Mesodermal cell (in vitro differentiated cells): Measurements from ENCODE around the gene ZNF322.

ENCODE experiments used
- H3K27ac ChIP-seq: 2 replicates; pipeline ENCODE4 v1.7.0; 2013; ENCODE audit warnings: mild to moderate bottlenecking, low read depth, low read length, moderate library complexity; ENCODE audit not compliant: severe bottlenecking
- H3K36me3 ChIP-seq: 2 replicates; pipeline ENCODE4 v1.7.1; 2013; ENCODE audit warnings: mild to moderate bottlenecking, low read length, moderate library complexity; ENCODE audit not compliant: control insufficient read depth, insufficient read depth
- H3K4me1 ChIP-seq: one replicate; pipeline ENCODE4 v1.7.1; 2013; ENCODE audit warnings: mild to moderate bottlenecking, low read length; ENCODE audit not compliant: insufficient read depth, control insufficient read depth, poor library complexity, severe bottlenecking
- H3K4me3 ChIP-seq: 2 replicates; pipeline ENCODE4 v1.7.0; 2013; ENCODE audit warnings: low read length, control low read depth, mild to moderate bottlenecking; ENCODE audit not compliant: insufficient read depth, poor library complexity, severe bottlenecking; ENCODE audit errors: extremely low read depth
- H3K9me3 ChIP-seq: 2 replicates; pipeline ENCODE4 v1.7.1; 2013; ENCODE audit warnings: mild to moderate bottlenecking, low read length, moderate library complexity; ENCODE audit not compliant: control insufficient read depth
- WGBS, 2 experiments: methylation state at CpG; one replicate each; pipeline ENCODE4 v1.1.5; 2013; ENCODE audit warnings: missing lambda C conversion rate in 2 of 2; ENCODE audit not compliant: insufficient coverage in 2 of 2; 5-methylcytosine and 5-hydroxymethylcytosine counted together

ZNF322 gene

DNA sequence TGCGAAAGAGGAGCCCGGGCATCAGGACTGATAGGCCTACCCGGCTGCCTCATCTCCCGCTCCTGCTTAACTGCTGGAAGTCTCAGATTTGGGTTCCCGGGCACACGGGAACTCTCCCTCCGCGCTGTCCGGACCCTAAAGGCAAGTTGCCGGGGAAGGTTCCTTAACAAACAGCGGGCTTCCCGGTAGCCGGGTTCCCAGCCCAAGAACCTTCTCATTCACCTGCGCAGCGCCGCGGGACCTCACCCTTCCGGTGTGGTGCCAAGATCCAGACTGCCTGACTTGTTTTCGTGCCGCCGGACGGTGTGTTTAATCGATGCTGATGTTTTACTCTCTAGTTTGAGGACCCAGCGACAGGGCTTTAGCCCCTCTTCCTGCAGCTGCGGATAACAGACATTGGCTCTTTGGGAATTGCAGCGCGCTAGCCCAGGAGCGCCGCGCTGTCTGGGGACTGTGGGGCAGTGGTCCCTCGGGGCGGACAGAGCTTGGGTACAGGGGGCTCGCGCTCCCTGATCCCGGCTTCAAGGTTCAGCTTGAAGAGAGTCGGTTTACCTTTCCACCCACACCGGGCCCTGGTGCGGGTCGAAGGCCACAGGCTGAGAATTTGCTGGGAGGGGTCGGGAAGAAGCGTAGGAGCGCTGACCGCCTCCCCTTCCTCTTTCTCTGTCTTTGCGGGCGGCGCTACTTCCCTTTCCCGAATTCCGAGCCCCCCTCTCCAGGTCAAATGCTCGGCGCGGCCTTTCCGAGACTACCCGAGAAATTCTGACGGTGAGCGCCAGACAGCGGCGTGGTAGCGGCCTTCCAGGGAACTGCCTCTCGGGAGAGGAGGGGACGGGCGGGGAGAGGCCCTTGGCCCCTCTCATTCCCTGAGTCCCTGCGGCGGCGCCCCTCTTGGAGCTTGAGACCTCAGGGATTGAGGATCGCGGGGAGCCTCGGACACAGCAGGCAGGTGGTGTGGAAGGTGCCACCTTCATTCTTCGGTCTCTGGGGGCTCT lies 45.6 kb downstream of the ZNF322 start:
- WGBS, 2 experiments, result 2% methylated on average over 33 to 53 of the region's 68 CpGs
- H3K36me3 ChIP-seq, result no peaks in the 10 kb centered on the region
- H3K4me1 ChIP-seq, result peaks cover 5% of the 10 kb centered on the region
- peaks cover 9% of the 10 kb centered on the region for H3K9me3 ChIP-seq
- H3K4me3 ChIP-seq, result peak overlapping the region; percentile 47
- H3K27ac ChIP-seq, result no peak overlapping the region

DNA sequence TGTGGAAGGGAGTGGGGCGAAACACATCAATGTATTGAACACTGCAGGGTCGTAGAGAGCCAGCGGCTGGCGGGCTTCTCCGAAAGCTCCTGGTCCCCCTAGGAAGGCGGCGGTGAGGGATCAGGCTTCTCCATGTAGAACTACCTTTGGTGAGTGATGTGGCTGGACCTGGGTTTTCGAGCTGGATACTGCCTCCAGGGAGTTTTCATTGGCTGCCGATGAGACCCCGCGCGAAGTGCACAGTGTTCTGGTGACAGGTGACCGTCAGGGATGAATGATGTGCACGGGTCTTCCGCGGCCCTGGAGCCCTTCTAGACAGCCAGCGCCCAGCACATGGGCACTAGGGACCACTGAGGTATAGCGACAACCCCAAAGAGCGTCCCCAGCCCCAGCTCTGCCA lies 46.3 kb downstream of the ZNF322 start:
- Histone ChIP-seq H3K36me3 (no peaks in the 10 kb centered on the region), H3K27ac (no peak overlapping the region), H3K4me1 (peaks cover 5% of the 10 kb centered on the region), H3K9me3 (peaks cover 9% of the 10 kb centered on the region), H3K4me3 (no peak overlapping the region)
- 36 to 42% methylated on average over 15 to 18 of the region's 19 CpGs for WGBS, 2 experiments

DNA sequence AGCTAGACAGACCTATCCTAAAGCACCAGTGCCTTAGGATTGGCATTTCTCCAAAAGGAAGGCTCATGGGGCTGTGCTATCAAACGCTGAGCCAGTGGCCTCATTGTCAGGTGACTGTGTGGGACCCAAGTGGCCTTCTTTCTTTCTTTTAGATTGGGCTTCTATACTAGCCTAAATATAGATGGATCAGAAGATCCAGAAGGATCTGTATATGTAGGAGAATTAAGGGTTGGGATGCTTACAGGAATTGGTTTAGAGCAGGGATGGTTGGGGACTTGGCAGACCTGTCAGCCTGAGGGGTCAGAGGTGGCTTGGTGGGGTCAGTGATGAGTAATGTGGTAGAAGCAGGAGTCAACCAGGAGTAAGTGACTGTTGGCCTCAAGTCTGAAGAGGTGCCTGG lies 47.9 kb downstream of the ZNF322 start:
- Histone ChIP-seq H3K9me3 (peaks cover 6% of the 10 kb centered on the region), H3K4me3 (no peak overlapping the region), H3K36me3 (no peaks in the 10 kb centered on the region), H3K4me1 (peaks cover 5% of the 10 kb centered on the region), H3K27ac (no peak overlapping the region)
- WGBS, 2 experiments, result 80 to 86% methylated on average over 1 of the region's 1 CpG

DNA sequence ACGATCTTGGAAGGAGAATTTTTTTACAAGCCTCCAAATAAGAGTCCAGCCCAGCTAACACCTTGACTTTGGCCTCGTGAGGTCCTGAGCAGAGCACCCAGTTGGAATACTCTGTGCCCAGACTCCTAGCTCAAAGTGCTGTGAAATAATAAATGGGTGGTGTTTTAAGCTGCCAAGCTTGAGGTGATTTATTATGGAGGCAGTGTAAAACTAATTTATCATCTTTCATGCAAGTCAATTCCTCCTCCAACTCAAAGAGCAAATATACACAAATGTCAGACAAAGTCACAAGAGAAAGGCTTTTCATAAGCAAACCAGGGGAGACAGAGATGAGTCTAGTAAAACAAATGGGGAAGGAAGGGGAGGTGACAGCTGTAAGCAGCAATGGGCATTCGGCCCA lies 50.1 kb downstream of the ZNF322 start:
- Histone ChIP-seq H3K4me3 (no peak overlapping the region), H3K4me1 (peaks cover under 1% of the 10 kb centered on the region), H3K27ac (no peak overlapping the region), H3K36me3 (no peaks in the 10 kb centered on the region), H3K9me3 (no peaks in the 10 kb centered on the region)
- 50 to 93% methylated on average over 1 to 3 of the region's 3 CpGs for WGBS, 2 experiments

DNA sequence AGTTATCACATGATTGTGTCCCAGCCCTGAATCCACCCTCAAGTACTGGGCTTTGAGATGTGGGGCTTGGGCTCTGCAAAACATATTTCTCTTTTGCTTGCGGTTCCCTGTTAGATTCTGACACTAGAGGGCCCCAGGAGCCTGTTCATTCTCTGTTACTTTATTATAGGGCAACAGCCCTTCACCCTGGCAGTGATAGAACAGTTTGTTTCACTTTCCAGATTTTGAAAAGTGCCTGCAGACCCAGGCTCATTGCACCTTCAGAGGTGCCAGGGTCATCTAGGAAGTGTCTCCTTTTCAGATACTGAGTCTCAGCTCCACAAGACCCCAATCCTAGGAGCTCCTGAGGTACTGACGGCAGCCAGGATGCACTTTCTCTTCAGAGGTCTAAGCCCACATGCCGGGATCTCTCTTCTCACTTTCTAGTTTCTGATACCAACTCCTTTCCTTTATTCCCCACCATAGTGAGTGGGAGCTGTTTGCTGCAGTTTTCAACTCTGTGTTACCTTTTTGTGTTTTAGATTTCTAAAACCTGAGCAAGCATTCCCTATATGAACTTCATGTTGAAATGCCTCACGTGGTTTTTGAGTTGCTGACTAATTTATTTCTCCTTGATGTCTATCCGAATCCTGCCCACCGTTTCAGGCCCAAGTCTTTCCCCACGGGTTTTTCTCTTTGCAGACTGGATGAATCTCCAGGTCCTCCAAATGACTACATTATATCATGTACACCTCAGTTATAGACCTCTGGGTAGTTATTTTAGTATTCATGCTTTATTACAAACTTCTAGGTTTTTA lies 51.9 kb downstream of the ZNF322 start:
- no peaks in the 10 kb centered on the region for H3K9me3 ChIP-seq
- no peak overlapping the region for H3K27ac ChIP-seq
- no peaks in the 10 kb centered on the region for H3K4me1 ChIP-seq
- WGBS, 2 experiments, result 63 to 68% methylated on average over 4 of the region's 7 CpGs
- H3K4me3 ChIP-seq, result no peak overlapping the region
- no peaks in the 10 kb centered on the region for H3K36me3 ChIP-seq

DNA sequence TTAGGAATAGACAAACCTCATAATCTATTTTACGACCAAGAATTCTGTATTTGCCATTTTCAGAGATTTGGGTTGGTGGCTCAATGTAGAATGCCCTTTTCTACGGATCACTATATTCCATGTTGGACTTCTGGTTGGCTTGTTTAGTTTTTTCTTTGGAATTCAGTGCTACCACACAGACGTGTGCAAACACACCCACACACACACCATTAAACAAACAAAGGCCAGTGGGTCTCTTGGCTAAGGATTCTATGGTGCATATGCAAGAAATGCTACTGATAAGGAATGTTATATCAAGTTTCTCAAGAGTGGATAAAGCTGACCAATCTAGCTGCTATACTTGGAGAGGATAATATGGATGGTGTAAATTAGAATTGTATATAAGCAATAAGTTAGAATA lies 54.7 kb downstream of the ZNF322 start:
- H3K9me3 ChIP-seq, result no peaks in the 10 kb centered on the region
- no peaks in the 10 kb centered on the region for H3K4me1 ChIP-seq
- no peak overlapping the region for H3K4me3 ChIP-seq
- no peak overlapping the region for H3K27ac ChIP-seq
- 100% methylated on average over 1 of the region's 3 CpGs; no CpG with 5 or more reads in 1 of the 2 experiments for WGBS, 2 experiments
- H3K36me3 ChIP-seq, result peaks cover 10% of the 10 kb centered on the region

DNA sequence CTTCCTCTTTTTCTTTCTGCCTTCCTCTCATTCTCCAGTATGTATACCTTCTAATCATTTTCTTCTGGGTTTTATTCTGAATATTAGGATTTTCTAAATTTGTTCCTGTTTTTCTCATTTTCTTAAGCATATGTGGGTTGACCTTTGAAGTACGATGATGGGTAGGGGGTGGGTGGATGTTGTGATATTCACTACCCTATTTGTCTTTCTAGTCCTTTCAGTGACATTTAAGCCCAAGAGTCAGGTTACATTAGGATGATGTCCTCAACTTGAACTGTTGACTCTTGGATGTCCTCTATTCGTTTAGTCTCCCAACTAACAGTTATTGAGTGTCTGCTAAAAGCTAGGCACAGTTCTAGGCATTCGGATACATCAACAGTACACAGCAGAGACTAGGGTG lies 55.5 kb downstream of the ZNF322 start:
- no peaks in the 10 kb centered on the region for H3K4me1 ChIP-seq
- no peaks in the 10 kb centered on the region for H3K9me3 ChIP-seq
- 40 to 50% methylated on average over 1 of the region's 3 CpGs for WGBS, 2 experiments
- H3K36me3 ChIP-seq, result peaks cover 18% of the 10 kb centered on the region
- no peak overlapping the region for H3K27ac ChIP-seq
- H3K4me3 ChIP-seq, result no peak overlapping the region

DNA sequence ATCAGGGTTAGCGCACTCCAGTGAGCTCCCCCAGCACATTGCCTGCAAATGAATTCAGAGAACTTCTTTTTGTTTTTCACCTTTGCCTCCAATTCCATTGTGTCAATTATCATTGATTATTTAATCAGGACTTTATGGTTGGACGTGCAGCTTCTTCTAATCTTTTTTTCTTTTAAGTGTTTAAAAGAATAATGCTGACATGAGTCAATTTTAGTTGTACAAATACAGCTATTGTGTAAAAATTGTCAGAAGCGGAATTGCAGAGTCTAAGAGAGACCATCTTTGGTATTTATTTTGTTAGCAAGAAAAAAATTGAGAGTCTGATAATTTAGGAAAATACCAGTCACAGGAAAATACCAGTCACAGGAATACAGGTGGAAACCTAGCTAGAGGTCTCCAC lies 57.3 kb downstream of the ZNF322 start:
- no peaks in the 10 kb centered on the region for H3K9me3 ChIP-seq
- H3K27ac ChIP-seq, result no peak overlapping the region
- H3K36me3 ChIP-seq, result peaks cover 30% of the 10 kb centered on the region
- H3K4me1 ChIP-seq, result peaks cover 9% of the 10 kb centered on the region
- 100% methylated on average over 1 of the region's 3 CpGs; no CpG with 5 or more reads in 1 of the 2 experiments for WGBS, 2 experiments
- no peak overlapping the region for H3K4me3 ChIP-seq

DNA sequence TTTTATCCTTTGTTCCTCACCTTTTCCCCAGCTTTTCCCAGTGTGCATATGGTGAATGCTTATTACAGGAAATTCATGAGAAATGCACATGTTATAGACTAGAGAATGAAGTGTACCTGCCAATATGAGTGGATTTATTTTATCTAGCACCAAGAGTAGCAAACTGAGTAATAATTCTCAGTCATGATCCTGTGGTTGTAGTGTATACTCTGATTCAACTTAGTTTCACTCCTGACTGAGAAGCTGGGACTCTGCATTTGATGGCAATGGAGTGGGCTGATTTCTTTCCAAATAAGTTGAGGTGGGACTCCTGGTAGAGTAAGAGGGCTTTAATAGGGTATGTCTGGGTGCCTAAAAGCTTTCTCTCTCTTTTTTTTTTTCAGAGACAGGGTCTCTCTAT lies 58.8 kb downstream of the ZNF322 start:
- Histone ChIP-seq H3K9me3 (no peaks in the 10 kb centered on the region), H3K4me1 (peaks cover 9% of the 10 kb centered on the region), H3K36me3 (peaks cover 30% of the 10 kb centered on the region), H3K27ac (no peak overlapping the region), H3K4me3 (no peak overlapping the region)

DNA sequence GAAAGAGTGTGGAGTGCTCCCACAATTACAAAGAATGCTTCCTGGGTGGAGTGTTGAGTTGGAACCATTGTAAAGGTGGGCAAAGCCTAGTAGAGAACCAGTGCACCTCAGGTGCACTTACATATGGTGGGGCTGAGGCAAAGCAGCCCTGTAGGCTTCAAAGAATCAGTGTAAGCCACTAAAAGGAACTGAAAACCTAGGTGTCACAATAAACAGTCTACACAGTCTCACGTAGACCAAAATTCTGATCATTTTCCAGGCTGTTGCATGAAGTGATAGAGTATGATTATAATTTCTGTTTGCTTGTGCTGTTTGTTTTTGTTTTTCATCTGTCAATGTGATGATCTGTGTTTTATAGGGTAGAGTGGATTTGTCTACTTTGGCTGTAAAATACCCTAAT lies 60.0 kb downstream of the ZNF322 start:
- whole genome bisulfite sequencing, 2 experiments, result 100% methylated on average over 1 of the region's 1 CpG; no CpG with 5 or more reads in 1 of the 2 experiments
- peaks cover 30% of the 10 kb centered on the region for H3K36me3 ChIP-seq

More for the DNA sequence above, 60.0 kb downstream of the ZNF322 start:
- no peak overlapping the region for H3K27ac ChIP-seq
- no peak overlapping the region for H3K4me3 ChIP-seq
- H3K4me1 ChIP-seq, result peaks cover 9% of the 10 kb centered on the region
- H3K9me3 ChIP-seq, result no peaks in the 10 kb centered on the region
